Fibroblast of pulmonary artery (primary cell): ENCODE results near the gene GPR55.

Source experiments
- DNase-seq: peaks from one replicate; pipeline ENCODE4 v3.0.0-alpha.2; 2010; ENCODE audit warnings: low read depth
- H3K4me3 ChIP-seq: replicated peaks from 2 replicates; pipeline ENCODE4 v1.5.1; 2011; ENCODE audit warnings: low read depth, mild to moderate bottlenecking, control low read depth, low read length, moderate library complexity
- CTCF ChIP-seq: IDR thresholded peaks from 2 replicates; pipeline ENCODE4 v1.5.1; 2011; ENCODE audit warnings: mild to moderate bottlenecking, control low read depth, low read length, inconsistent platforms; ENCODE audit errors: missing control alignments

Gene GPR55

GRCh38 chr2:230903231-230904150, 21.6 kb downstream of the GPR55 start:
- no peak for TF ChIP-seq CTCF
- no peak for DNase-seq
- H3K4me3 ChIP-seq = no peak overlapping the region

- peak; percentile 84 for DNase-seq
- H3K4me3 ChIP-seq = no peak overlapping the region
- peak; percentile 97 for TF ChIP-seq CTCF
Measured at GRCh38 chr2:230902180-230902899, 22.7 kb downstream of the GPR55 start.

- TF ChIP-seq CTCF = no peak
- H3K4me3 ChIP-seq = no peak overlapping the region
- DNase-seq = no peak
Measured at GRCh38 chr2:230901006-230901405, 24.0 kb downstream of the GPR55 start.

GRCh38 chr2:230900336-230900995, 24.6 kb downstream of the GPR55 start:
- no peak for DNase-seq
- no peak for TF ChIP-seq CTCF
- no peak overlapping the region for H3K4me3 ChIP-seq

GRCh38 chr2:230899786-230900185, 25.3 kb downstream of the GPR55 start:
- DNase-seq = no peak
- no peak overlapping the region for H3K4me3 ChIP-seq

GRCh38 chr2:230899287-230899686, 25.8 kb downstream of the GPR55 start:
- DNase-seq = no peak
- no peak for TF ChIP-seq CTCF
- no peak overlapping the region for H3K4me3 ChIP-seq

More at GRCh38 chr2:230899786-230900185, 25.3 kb downstream of the GPR55 start:
- TF ChIP-seq CTCF = no peak
